Aorta (tissue), 5 donors: Measurements from ENCODE around the gene GNG3. TPM values are rescaled to one million over a fixed set of nuclear protein-coding genes. Genes with fewer than 3 reads are reported as not detected.

Source experiments
- ATAC-seq: fragments of 200-7000 bp; cut with Tn5 transposase; one replicate; pipeline ENCODE4 v1.9.1; 2022; ENCODE audit warnings: moderate library complexity; ENCODE audit not compliant: low FRiP score
- DNase-seq, 2 donors: peaks; one replicate each; pipeline ENCODE4 v3.0.0-alpha.2; 2020
- H3K27ac ChIP-seq, 2 donors: one replicate each; pipeline ENCODE4 v1.5.1; 2013; ENCODE audit warnings: low read length in 2 of 2, mild to moderate bottlenecking in 2 of 2, moderate library complexity in 2 of 2, control low read depth in 1 of 2, inconsistent platforms in 1 of 2, low read depth in 1 of 2
- H3K27me3 ChIP-seq, 2 donors: one replicate each; pipeline ENCODE4 v1.6.1; 2013; ENCODE audit warnings: control low read depth in 1 of 2, low read length in 1 of 2, mild to moderate bottlenecking in 1 of 2, moderate library complexity in 1 of 2; ENCODE audit not compliant: insufficient read depth in 2 of 2, control insufficient read depth in 1 of 2
- H3K36me3 ChIP-seq, 2 donors: one replicate each; pipeline ENCODE4 v1.6.1; 2013; ENCODE audit warnings: control low read depth in 1 of 2, low read length in 1 of 2, mild to moderate bottlenecking in 1 of 2; ENCODE audit not compliant: insufficient read depth in 2 of 2, control insufficient read depth in 1 of 2
- H3K4me1 ChIP-seq, 2 donors: one replicate each; pipeline ENCODE4 v1.6.1; 2013; ENCODE audit warnings: low read length in 2 of 2, control low read depth in 1 of 2, mild to moderate bottlenecking in 1 of 2, moderate library complexity in 1 of 2; ENCODE audit not compliant: insufficient read depth in 2 of 2, control insufficient read depth in 1 of 2
- H3K4me3 ChIP-seq, 2 donors: one replicate each; pipeline ENCODE4 v1.5.1; 2013; ENCODE audit warnings: low read length in 2 of 2, control low read depth in 1 of 2, mild to moderate bottlenecking in 1 of 2
- H3K9me3 ChIP-seq: one replicate; pipeline ENCODE4 v1.6.1; 2013; ENCODE audit warnings: mild to moderate bottlenecking, low read length; ENCODE audit not compliant: control insufficient read depth
- WGBS, 2 donors: extraction: QIAGEN DNeasy Blood & Tissue Kit; methylation state at CpG; one replicate each; pipeline ENCODE4 v1.1.7; 2013; 5-methylcytosine and 5-hydroxymethylcytosine counted together
- intact Hi-C, 2 donors: fragments of 100-400 bp; cut with DNase I; formaldehyde crosslinking; loops; one replicate each; pipeline versions ENCODE4 v1.14.2 to v1.15.0; 2022
- polyA plus RNA-seq, 2 donors: library from polyadenylated mRNA; stranded (reverse); fragments of 200-250 nt; gene quantifications; one replicate each; pipeline ENCODE4 v1.2.3, GENCODE V29; 2013
- total RNA-seq, 2 donors: library from RNA; stranded (reverse); fragmentation: NEBNext Ultra II Directional; extraction: Animal tissue kit (Norgen Biotek cat#: 25700); gene quantifications; one replicate each; pipeline ENCODE4 v1.2.1, GENCODE V29; 2021
- donor health status: healthy with polysubstance abuse.
- donor health status: Bipolar disorder and iron deficiency.
- donor health status: DM: no; HTN: no; CAD: no.
- donor health status: DM: no; HTN: no; CAD: no.
- donor health status: DM: yes; HTN: yes; CAD: no.

GNG3 gene
- total and polyA plus RNA-seq, 4 donors, result 0.33 TPM; not detected in 3

GRCh38 chr11:62709247-62710000 is 1.9 kb downstream of the GNG3 start:
- 0% methylated on average over 47 of the region's 47 CpGs for WGBS, 2 donors
- intact Hi-C loops, result loop anchor here in 1 of 2 donors (5.0 to 10.0 kb wide), 3 partner anchors 37 to 125 kb away; partner anchors contain the start of genes LBHD1, STX5, TEX54 and UQCC3
- Histone ChIP-seq H3K27me3 (no peaks in the 10 kb centered on the region), H3K4me3 (peak overlapping the region; percentile 43 to 56), H3K9me3 (no peaks in the 10 kb centered on the region), H3K4me1 (no peaks in the 10 kb centered on the region), H3K36me3 (peaks cover 3 to 8% of the 10 kb centered on the region in 2 donors), H3K27ac (peak overlapping the region; percentile 20 to 99)
- peak; percentile 95 for ATAC-seq
- DNase-seq, result peak; percentile 98 to 99

GRCh38 chr11:62710001-62710345 is 2.5 kb downstream of the GNG3 start:
- peaks cover 3 to 12% of the 10 kb centered on the region in 2 donors for H3K36me3 ChIP-seq
- no peak for ATAC-seq
- 54 to 56% methylated on average over 7 of the region's 7 CpGs for WGBS, 2 donors
- H3K4me3 ChIP-seq, result peak overlapping the region; percentile 43 to 55
- intact Hi-C loops, result no loop called here
- DNase-seq, result peak in 1 of 2 donors; percentile 73
- no peaks in the 10 kb centered on the region for H3K4me1 ChIP-seq
- H3K27me3 ChIP-seq, result no peaks in the 10 kb centered on the region
- H3K9me3 ChIP-seq, result no peaks in the 10 kb centered on the region
- peak overlapping the region; percentile 20 to 99 for H3K27ac ChIP-seq

GRCh38 chr11:62712276-62712812 is 4.9 kb downstream of the GNG3 start:
- 70 to 71% methylated on average over 6 of the region's 6 CpGs for WGBS, 2 donors
- H3K27me3 ChIP-seq, result no peaks in the 10 kb centered on the region
- DNase-seq (peak in 1 of 2 donors; percentile 6), ATAC-seq (no peak)
- H3K4me1 ChIP-seq, result no peaks in the 10 kb centered on the region
- peaks cover 3 to 19% of the 10 kb centered on the region in 2 donors for H3K36me3 ChIP-seq
- H3K9me3 ChIP-seq, result no peaks in the 10 kb centered on the region
- intact Hi-C loops, result no loop called here
- H3K4me3 ChIP-seq, result no peak overlapping the region
- H3K27ac ChIP-seq, result no peak overlapping the region

GRCh38 chr11:62712861-62713260 is 5.4 kb downstream of the GNG3 start:
- Histone ChIP-seq H3K36me3 (peaks cover 4 to 21% of the 10 kb centered on the region in 2 donors), H3K27me3 (no peaks in the 10 kb centered on the region), H3K4me3 (no peak overlapping the region), H3K4me1 (no peaks in the 10 kb centered on the region), H3K27ac (no peak overlapping the region), H3K9me3 (no peaks in the 10 kb centered on the region)
- intact Hi-C loops, result no loop called here
- WGBS, 2 donors, result 53% methylated on average over 3 of the region's 3 CpGs
- ATAC-seq, result no peak
- no peak for DNase-seq

GRCh38 chr11:62713343-62713742 is 5.9 kb downstream of the GNG3 start:
- Histone ChIP-seq H3K27me3 (no peaks in the 10 kb centered on the region), H3K36me3 (peaks cover 5 to 22% of the 10 kb centered on the region in 2 donors), H3K4me1 (no peaks in the 10 kb centered on the region), H3K9me3 (no peaks in the 10 kb centered on the region), H3K27ac (no peak overlapping the region), H3K4me3 (no peak overlapping the region)
- no peak for ATAC-seq
- WGBS, 2 donors, result 79 to 80% methylated on average over 2 of the region's 2 CpGs
- peak in 1 of 2 donors; percentile 14 for DNase-seq
- intact Hi-C loops, result no loop called here

GRCh38 chr11:62715150-62716130 is 8.0 kb downstream of the GNG3 start:
- Histone ChIP-seq H3K9me3 (no peaks in the 10 kb centered on the region), H3K27me3 (no peaks in the 10 kb centered on the region), H3K4me1 (no peaks in the 10 kb centered on the region), H3K36me3 (peaks cover 9 to 23% of the 10 kb centered on the region in 2 donors), H3K27ac (no peak overlapping the region), H3K4me3 (no peak overlapping the region)
- WGBS, 2 donors, result 88% methylated on average over 22 to 24 of the region's 24 CpGs
- intact Hi-C loops, result no loop called here
- DNase-seq (no peak), ATAC-seq (no peak)

- no peaks in the 10 kb centered on the region for H3K4me1 ChIP-seq
- H3K27me3 ChIP-seq, result no peaks in the 10 kb centered on the region
- no peak for DNase-seq
- no peak for ATAC-seq
- intact Hi-C loops, result no loop called here
- H3K9me3 ChIP-seq, result no peaks in the 10 kb centered on the region
- no peak overlapping the region for H3K27ac ChIP-seq
- no peak overlapping the region for H3K4me3 ChIP-seq
- WGBS, 2 donors, result 83 to 87% methylated on average over 5 of the region's 5 CpGs
- H3K36me3 ChIP-seq, result peaks cover 9 to 23% of the 10 kb centered on the region in 2 donors
Observed at GRCh38 chr11:62716206-62716605, 8.7 kb downstream of the GNG3 start.

GRCh38 chr11:62716816-62717215 is 9.3 kb downstream of the GNG3 start:
- Histone ChIP-seq H3K36me3 (peaks cover 14 to 23% of the 10 kb centered on the region in 2 donors), H3K9me3 (no peaks in the 10 kb centered on the region), H3K4me3 (no peak overlapping the region), H3K4me1 (no peaks in the 10 kb centered on the region), H3K27ac (no peak overlapping the region), H3K27me3 (no peaks in the 10 kb centered on the region)
- ATAC-seq, result no peak
- WGBS, 2 donors, result 83 to 86% methylated on average over 11 of the region's 11 CpGs
- intact Hi-C loops, result no loop called here
- DNase-seq, result no peak
